ENCODE data around the gene SPRING1. TPM values are rescaled to one million over a fixed set of nuclear protein-coding genes. Genes with fewer than 3 reads are reported as not detected.
A peak's percentile ranks its signal among the peaks of the same experiment; 100 is the strongest.

SPRING1 gene
- total RNA-seq, 1 donor from 2014 or later, result 77.0 TPM

GRCh38 chr12:116708826-116709756 lies 28.8 kb downstream of the SPRING1 start:
- Histone ChIP-seq H3K27me3 (ENCODE audit: control insufficient read depth, insufficient read depth, low read length) (peaks cover 18% of the 10 kb centered on the region), H3K36me3 (ENCODE audit: control insufficient read depth, insufficient read depth, low read length) (no peaks in the 10 kb centered on the region), H3K4me3 (ENCODE audit: low read depth, low read length) (no peak overlapping the region)
- TF ChIP-seq, protein P1, sequence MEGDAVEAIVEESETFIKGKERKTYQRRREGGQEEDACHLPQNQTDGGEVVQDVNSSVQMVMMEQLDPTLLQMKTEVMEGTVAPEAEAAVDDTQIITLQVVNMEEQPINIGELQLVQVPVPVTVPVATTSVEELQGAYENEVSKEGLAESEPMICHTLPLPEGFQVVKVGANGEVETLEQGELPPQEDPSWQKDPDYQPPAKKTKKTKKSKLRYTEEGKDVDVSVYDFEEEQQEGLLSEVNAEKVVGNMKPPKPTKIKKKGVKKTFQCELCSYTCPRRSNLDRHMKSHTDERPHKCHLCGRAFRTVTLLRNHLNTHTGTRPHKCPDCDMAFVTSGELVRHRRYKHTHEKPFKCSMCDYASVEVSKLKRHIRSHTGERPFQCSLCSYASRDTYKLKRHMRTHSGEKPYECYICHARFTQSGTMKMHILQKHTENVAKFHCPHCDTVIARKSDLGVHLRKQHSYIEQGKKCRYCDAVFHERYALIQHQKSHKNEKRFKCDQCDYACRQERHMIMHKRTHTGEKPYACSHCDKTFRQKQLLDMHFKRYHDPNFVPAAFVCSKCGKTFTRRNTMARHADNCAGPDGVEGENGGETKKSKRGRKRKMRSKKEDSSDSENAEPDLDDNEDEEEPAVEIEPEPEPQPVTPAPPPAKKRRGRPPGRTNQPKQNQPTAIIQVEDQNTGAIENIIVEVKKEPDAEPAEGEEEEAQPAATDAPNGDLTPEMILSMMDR (IDR thresholded peaks at IDR 0.05; ENCODE audit: insufficient read depth, low read length, poor library complexity, severe bottlenecking), result peak; percentile 44
- no peak for DNase-seq (ENCODE audit: low read depth)

- no peak for DNase-seq (ENCODE audit: low read depth)
- Histone ChIP-seq H3K36me3 (ENCODE audit: control insufficient read depth, insufficient read depth, low read length) (no peaks in the 10 kb centered on the region), H3K4me3 (ENCODE audit: low read depth, low read length) (no peak overlapping the region), H3K27me3 (ENCODE audit: control insufficient read depth, insufficient read depth, low read length) (peaks cover 18% of the 10 kb centered on the region)
- TF ChIP-seq, protein P1 (IDR thresholded peaks at IDR 0.05; ENCODE audit: insufficient read depth, low read length, poor library complexity, severe bottlenecking), result no peak
These were observed 30.1 kb downstream of the SPRING1 start for GRCh38 chr12:116707751-116708150.

GRCh38 chr12:116703214-116703795 lies 34.6 kb downstream of the SPRING1 start:
- H3K4me3 ChIP-seq (ENCODE audit: low read depth, low read length), result no peak overlapping the region
- DNase-seq (ENCODE audit: low read depth), result no peak
- no peaks in the 10 kb centered on the region for H3K36me3 ChIP-seq (ENCODE audit: control insufficient read depth, insufficient read depth, low read length)
- TF ChIP-seq, protein P1 (IDR thresholded peaks at IDR 0.05; ENCODE audit: insufficient read depth, low read length, poor library complexity, severe bottlenecking), result peak; percentile 84
- H3K27me3 ChIP-seq (ENCODE audit: control insufficient read depth, insufficient read depth, low read length), result peaks cover 2% of the 10 kb centered on the region

- no peak for DNase-seq (ENCODE audit: low read depth)
These were observed 36.4 kb downstream of the SPRING1 start for GRCh38 chr12:116701432-116701831.

DNA sequence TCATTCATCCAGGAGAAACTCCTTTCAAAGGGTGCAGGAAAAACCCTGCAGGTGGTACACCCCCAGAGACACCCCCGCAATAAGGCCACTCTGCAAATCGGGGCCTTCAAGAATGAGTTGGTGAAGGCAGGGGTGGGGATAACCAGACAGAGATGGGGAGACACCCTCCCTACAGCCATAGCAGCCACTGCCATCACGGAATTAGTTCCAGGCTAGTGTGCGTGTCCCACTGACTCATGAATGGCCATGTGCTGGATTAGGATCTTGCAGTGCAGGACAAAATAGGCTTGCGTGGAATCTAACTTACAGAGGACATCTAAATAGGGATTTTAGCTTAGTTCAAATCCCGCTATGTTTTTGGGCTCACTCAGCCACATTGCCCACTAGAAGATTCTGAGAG lies 37.8 kb downstream of the SPRING1 start:
- peaks cover 20% of the 10 kb centered on the region for H3K27me3 ChIP-seq (ENCODE audit: control insufficient read depth, insufficient read depth, low read length)
- H3K4me3 ChIP-seq (ENCODE audit: low read depth, low read length), result no peak overlapping the region
- TF ChIP-seq, protein P1 (IDR thresholded peaks at IDR 0.05; ENCODE audit: insufficient read depth, low read length, poor library complexity, severe bottlenecking), result no peak
- H3K36me3 ChIP-seq (ENCODE audit: control insufficient read depth, insufficient read depth, low read length), result no peaks in the 10 kb centered on the region
- DNase-seq (ENCODE audit: low read depth), result no peak

More at GRCh38 chr12:116701432-116701831, 36.4 kb downstream of the SPRING1 start:
- TF ChIP-seq, protein P1 (IDR thresholded peaks at IDR 0.05; ENCODE audit: insufficient read depth, low read length, poor library complexity, severe bottlenecking), result no peak
- Histone ChIP-seq H3K4me3 (ENCODE audit: low read depth, low read length) (no peak overlapping the region), H3K36me3 (ENCODE audit: control insufficient read depth, insufficient read depth, low read length) (no peaks in the 10 kb centered on the region), H3K27me3 (ENCODE audit: control insufficient read depth, insufficient read depth, low read length) (peaks cover 12% of the 10 kb centered on the region)

Data from kidney epithelial cell (primary cell).